Stimulated activated CD4-positive, alpha-beta T cell treated with anti-CD3 and anti-CD28 coated beads, Interleukin-12 subunit alpha, Interleukin-12 subunit beta, amount 100 ng/mL, for 48 hours (primary cell): ENCODE measurements around the gene RAD51B.
"Not testable (repeated sequence)": the region's sequence is repeated elsewhere in the genome, so short reads cannot be mapped to it uniquely, and the experiment has no call there.

Experiments used
- DNase-seq, 3 donors: peaks; one replicate each; pipeline ENCODE4 v3.0.0-alpha.2; 2020; ENCODE audit warnings: low read depth in 2 of 3, low spot score in 1 of 3

Gene RAD51B

GRCh38 chr14:68285421-68286179, 466.0 kb downstream of the RAD51B start:
- peak; percentile 52 to 70 (median 68) for DNase-seq

- DNase-seq: no peak
Observed at GRCh38 chr14:68286667-68287066, 467.1 kb downstream of the RAD51B start.

GRCh38 chr14:68289452-68289851, 469.9 kb downstream of the RAD51B start:
- DNase-seq: not testable (repeated sequence)

- no peak for DNase-seq
Observed at GRCh38 chr14:68291820-68292219, 472.2 kb downstream of the RAD51B start.

GRCh38 chr14:68292441-68293215, 473.0 kb downstream of the RAD51B start:
- DNase-seq: no peak

GRCh38 chr14:68293404-68293803, 473.8 kb downstream of the RAD51B start:
- DNase-seq: no peak

GRCh38 chr14:68295316-68295816, 475.8 kb downstream of the RAD51B start:
- DNase-seq: no peak

- no peak for DNase-seq
Observed at GRCh38 chr14:68297039-68297438, 477.5 kb downstream of the RAD51B start.

GRCh38 chr14:68297876-68298468, 478.4 kb downstream of the RAD51B start:
- DNase-seq: no peak

- no peak for DNase-seq
Observed at GRCh38 chr14:68300608-68301007, 481.0 kb downstream of the RAD51B start.

GRCh38 chr14:68301219-68301618, 481.6 kb downstream of the RAD51B start:
- no peak for DNase-seq

GRCh38 chr14:68302938-68303337, 483.4 kb downstream of the RAD51B start:
- not testable (repeated sequence) for DNase-seq

GRCh38 chr14:68305738-68306137, 486.2 kb downstream of the RAD51B start:
- DNase-seq: no peak

- DNase-seq: no peak
Observed at GRCh38 chr14:68306265-68306933, 486.8 kb downstream of the RAD51B start.

GRCh38 chr14:68306934-68307789, 487.6 kb downstream of the RAD51B start:
- DNase-seq: no peak

GRCh38 chr14:68307790-68308168, 488.2 kb downstream of the RAD51B start:
- DNase-seq: no peak

GRCh38 chr14:68308726-68309520, 489.3 kb downstream of the RAD51B start:
- no peak for DNase-seq

- no peak for DNase-seq
Observed at GRCh38 chr14:68309616-68310015, 490.0 kb downstream of the RAD51B start.

GRCh38 chr14:68312300-68312699, 492.7 kb downstream of the RAD51B start:
- DNase-seq: no peak
